Tibial nerve (tissue), 4 donors: ENCODE results near the gene CD58. TPM values are rescaled to one million over a fixed set of nuclear protein-coding genes. Genes with fewer than 3 reads are reported as not detected.
"Not testable (repeated sequence)": the region's sequence is repeated elsewhere in the genome, so short reads cannot be mapped to it uniquely, and the experiment has no call there.

Source experiments
- DNase-seq, 2 donors: peaks; one replicate each; pipeline ENCODE4 v3.0.0-alpha.2; 2019; ENCODE audit warnings: low spot score in 2 of 2
- H3K27ac ChIP-seq, 4 donors: fragments of 200-600 bp; sonication (generic) in 3 of 4; one replicate each; pipeline ENCODE4 v1.5.1; 2017 to 2019; ENCODE audit warnings: mild to moderate bottlenecking in 1 of 4
- H3K27me3 ChIP-seq, 2 donors: fragments of 200-600 bp; sonication (generic) in 1 of 2; one replicate each; pipeline versions ENCODE4 v1.5.1 to v1.6.0; 2017 to 2019
- H3K36me3 ChIP-seq, 3 donors: fragments of 200-600 bp; sonication (generic); one replicate each; pipeline ENCODE4 v1.5.1; 2018 to 2019
- H3K4me1 ChIP-seq, 4 donors: fragments of 200-600 bp; sonication (generic) in 3 of 4; one replicate each; pipeline ENCODE4 v1.5.1; 2017 to 2019
- H3K4me3 ChIP-seq, 4 donors: fragments of 200-600 bp; sonication (generic) in 3 of 4; one replicate each; pipeline ENCODE4 v1.5.1; 2017 to 2019; ENCODE audit warnings: mild to moderate bottlenecking in 1 of 4, moderate library complexity in 1 of 4
- H3K9me3 ChIP-seq, 4 donors: fragments of 200-600 bp; sonication (generic) in 3 of 4; one replicate each; pipeline ENCODE4 v1.5.1; 2017 to 2019
- EP300 ChIP-seq, 2 donors: sonication (generic); formaldehyde crosslinking; IDR thresholded peaks; one replicate each; pipeline ENCODE4 v1.6.1; 2017; ENCODE audit warnings: antibody characterized with exemption in 2 of 2, mild to moderate bottlenecking in 1 of 2
- POLR2A ChIP-seq, 2 donors: fragments of 450-650 bp; IDR thresholded peaks; one replicate each; pipeline ENCODE4 v1.6.1; 2017; ENCODE audit warnings: antibody characterized with exemption in 2 of 2, mild to moderate bottlenecking in 2 of 2, moderate library complexity in 2 of 2
- WGBS, 2 donors: methylation state at CpG; one replicate each; pipeline ENCODE4 v1.1.5; 2018; 5-methylcytosine and 5-hydroxymethylcytosine counted together
- total RNA-seq, 4 donors: library from RNA; depleted of rRNA; stranded (reverse); fragments of >200 nt; gene quantifications; one replicate each; pipeline ENCODE4 v1.1.0, GENCODE V29; 2016
- TF ChIP-seq, protein P1 (sequence below), 5 experiments: fragments of 200-600 bp in 3 of 5; fragments of 450-650 bp in 2 of 5; sonication (generic) in 3 of 5; IDR thresholded peaks; one replicate each; pipeline ENCODE4 v1.5.1; 2016 to 2019; ENCODE audit warnings: antibody characterized with exemption in 5 of 5, mild to moderate bottlenecking in 3 of 5, moderate library complexity in 2 of 5

CD58 gene
- total RNA-seq, 4 donors from 2014 or later: 15.9 to 36.0 (median 21.8) TPM

DNA sequence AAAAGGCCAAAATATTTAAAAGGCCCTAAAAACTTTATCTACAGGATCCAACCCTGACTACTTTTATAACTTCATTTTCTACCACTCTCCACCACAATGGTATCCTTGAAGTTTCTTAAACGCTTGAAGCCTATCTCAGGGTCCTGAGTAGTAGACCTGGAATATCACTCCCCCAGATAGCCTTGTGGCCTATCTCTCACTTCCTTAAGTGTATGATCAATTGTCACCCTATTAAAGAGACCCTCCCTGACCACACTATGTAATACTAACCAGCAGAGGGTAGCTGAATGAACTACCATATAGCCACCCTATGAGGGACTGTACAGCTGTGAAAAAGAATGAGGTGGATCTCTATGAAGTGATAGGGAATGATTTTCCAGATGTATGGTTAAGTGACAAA, 5.6 kb downstream of the CD58 start:
- Histone ChIP-seq H3K4me3 (no peak overlapping the region), H3K36me3 (peaks cover 0 to 19% (median 0%) of the 10 kb centered on the region in 3 donors), H3K9me3 (peaks cover 0 to 12% (median 0%) of the 10 kb centered on the region in 4 donors), H3K27ac (no peak overlapping the region), H3K27me3 (no peaks in the 10 kb centered on the region), H3K4me1 (peaks cover 0 to 11% (median 0%) of the 10 kb centered on the region in 4 donors)
- 87 to 95% methylated on average over 1 of the region's 1 CpG for WGBS, 2 donors
- no peak for DNase-seq
- TF ChIP-seq EP300 (IDR thresholded peaks at IDR 0.05): no peak
- TF ChIP-seq, protein P1, sequence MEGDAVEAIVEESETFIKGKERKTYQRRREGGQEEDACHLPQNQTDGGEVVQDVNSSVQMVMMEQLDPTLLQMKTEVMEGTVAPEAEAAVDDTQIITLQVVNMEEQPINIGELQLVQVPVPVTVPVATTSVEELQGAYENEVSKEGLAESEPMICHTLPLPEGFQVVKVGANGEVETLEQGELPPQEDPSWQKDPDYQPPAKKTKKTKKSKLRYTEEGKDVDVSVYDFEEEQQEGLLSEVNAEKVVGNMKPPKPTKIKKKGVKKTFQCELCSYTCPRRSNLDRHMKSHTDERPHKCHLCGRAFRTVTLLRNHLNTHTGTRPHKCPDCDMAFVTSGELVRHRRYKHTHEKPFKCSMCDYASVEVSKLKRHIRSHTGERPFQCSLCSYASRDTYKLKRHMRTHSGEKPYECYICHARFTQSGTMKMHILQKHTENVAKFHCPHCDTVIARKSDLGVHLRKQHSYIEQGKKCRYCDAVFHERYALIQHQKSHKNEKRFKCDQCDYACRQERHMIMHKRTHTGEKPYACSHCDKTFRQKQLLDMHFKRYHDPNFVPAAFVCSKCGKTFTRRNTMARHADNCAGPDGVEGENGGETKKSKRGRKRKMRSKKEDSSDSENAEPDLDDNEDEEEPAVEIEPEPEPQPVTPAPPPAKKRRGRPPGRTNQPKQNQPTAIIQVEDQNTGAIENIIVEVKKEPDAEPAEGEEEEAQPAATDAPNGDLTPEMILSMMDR (IDR thresholded peaks at IDR 0.05): no peak
- TF ChIP-seq POLR2A (IDR thresholded peaks at IDR 0.05): no peak

DNA sequence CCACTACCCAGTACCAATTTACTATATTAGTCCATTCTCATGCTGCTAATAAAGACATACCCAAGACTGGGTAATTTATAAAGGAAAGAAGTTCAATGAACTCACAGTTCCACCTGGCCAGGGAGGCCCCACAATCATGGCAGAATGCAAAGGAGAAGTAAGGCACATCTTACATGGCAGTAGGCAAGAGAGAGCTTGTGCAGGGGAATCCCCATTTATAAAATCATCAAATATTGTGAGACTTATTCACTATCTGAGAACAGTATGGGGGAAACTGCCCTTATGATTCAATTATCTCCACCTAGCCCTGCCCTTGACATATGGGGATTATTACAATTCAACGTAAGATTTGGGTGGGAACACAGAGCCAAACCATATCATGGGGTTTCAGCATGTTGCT, 6.4 kb downstream of the CD58 start:
- H3K9me3 ChIP-seq: peaks cover 0 to 12% (median 0%) of the 10 kb centered on the region in 4 donors
- 89 to 96% methylated on average over 1 of the region's 1 CpG for WGBS, 2 donors
- peaks cover 0 to 19% (median 0%) of the 10 kb centered on the region in 3 donors for H3K36me3 ChIP-seq
- no peak for DNase-seq
- peaks cover 0 to 5% (median 0%) of the 10 kb centered on the region in 4 donors for H3K4me1 ChIP-seq
- no peak overlapping the region for H3K27ac ChIP-seq
- no peak for TF ChIP-seq EP300 (IDR thresholded peaks at IDR 0.05)
- TF ChIP-seq, protein P1 (IDR thresholded peaks at IDR 0.05): no peak
- no peak for TF ChIP-seq POLR2A (IDR thresholded peaks at IDR 0.05)
- no peaks in the 10 kb centered on the region for H3K27me3 ChIP-seq
- H3K4me3 ChIP-seq: no peak overlapping the region

DNA sequence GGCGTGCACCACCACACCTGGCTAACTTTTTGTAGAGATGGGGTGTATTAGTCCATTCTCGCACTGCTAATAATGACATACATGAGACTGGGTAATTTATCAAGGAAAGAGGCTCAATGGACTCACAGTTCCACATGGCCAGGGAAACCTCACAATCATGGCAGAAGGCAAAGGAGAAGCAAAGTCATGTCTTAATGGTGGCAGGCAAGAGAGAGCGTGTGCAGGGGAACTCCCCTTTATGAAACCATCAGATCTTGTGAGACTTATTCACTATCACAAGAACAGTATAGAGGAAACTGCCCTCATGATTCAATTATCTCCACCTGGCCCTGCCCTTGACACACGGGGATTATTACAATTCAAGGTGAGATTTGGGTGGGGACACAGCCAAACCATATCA, 8.4 kb downstream of the CD58 start:
- not testable (repeated sequence) for H3K27me3 ChIP-seq, H3K27ac ChIP-seq, H3K4me1 ChIP-seq, H3K4me3 ChIP-seq, DNase-seq
- 92% methylated on average over 4 of the region's 4 CpGs for WGBS, 2 donors
- Histone ChIP-seq H3K9me3 (peaks cover 0 to 12% (median 0%) of the 10 kb centered on the region in 4 donors), H3K36me3 (peaks cover 0 to 19% (median 0%) of the 10 kb centered on the region in 3 donors)

DNA sequence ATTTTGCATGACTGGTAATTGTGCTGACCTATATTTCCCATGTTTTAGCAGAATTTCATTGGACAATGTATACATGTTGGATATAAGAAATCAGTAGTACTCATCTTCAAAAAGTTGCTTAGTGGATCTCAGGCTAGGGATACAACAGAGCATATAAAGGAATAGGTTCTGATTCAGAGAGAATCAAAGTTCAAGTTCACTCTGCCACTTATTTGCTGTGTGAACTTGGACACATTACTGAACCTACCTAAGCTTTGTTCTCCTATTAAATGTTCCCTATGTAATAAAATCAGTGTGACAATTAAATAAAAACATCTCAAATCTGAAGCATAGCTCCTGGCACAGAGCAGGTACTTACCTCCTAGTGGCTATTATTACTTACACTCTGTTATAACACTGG, 9.3 kb downstream of the CD58 start:
- H3K9me3 ChIP-seq: peaks cover 0 to 12% (median 0%) of the 10 kb centered on the region in 4 donors
- no peak overlapping the region for H3K4me3 ChIP-seq
- TF ChIP-seq POLR2A (IDR thresholded peaks at IDR 0.05) (no peak), EP300 (IDR thresholded peaks at IDR 0.05) (no peak)
- TF ChIP-seq, protein P1 (IDR thresholded peaks at IDR 0.05): no peak
- no peaks in the 10 kb centered on the region for H3K4me1 ChIP-seq
- no peak overlapping the region for H3K27ac ChIP-seq
- H3K36me3 ChIP-seq: peaks cover 0 to 19% (median 0%) of the 10 kb centered on the region in 3 donors
- H3K27me3 ChIP-seq: no peaks in the 10 kb centered on the region
- no peak for DNase-seq

DNA sequence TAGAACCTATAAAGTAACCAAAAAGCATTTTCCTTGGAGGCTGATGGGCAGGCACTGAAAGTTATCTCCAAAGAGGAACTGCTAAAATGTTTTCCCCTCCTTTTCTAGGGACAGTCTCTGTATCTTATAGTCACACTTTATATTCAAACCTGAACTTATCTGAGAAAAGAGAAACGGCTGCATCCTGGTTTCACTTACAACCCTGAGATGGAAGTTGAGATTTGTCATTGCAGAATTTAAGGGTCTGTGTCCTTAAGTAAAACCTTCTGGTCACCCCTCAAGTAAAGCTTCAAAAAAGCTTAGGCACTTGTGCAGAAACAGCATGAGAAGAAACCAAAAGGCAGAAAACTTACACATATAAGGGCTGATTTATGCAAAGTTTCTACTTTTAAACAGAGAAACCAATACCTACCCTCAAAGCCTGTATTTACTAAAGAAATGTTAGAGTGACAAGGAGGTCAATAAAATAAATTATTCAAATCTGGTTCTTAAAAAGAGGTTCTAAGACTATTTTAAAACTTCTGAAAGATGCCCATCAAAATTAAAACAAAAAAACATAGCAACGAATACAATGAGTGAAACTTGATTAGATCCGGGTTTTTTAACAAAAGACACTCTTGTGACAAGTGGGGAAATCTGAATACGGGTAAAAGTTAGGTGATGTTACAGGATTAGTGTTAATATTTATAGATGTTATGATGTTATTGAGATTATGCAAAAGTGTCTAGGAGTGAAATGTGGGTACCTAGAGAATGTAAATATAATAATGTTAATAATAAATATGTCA, 9.9 kb downstream of the CD58 start:
- Histone ChIP-seq H3K27ac (no peak overlapping the region), H3K9me3 (peaks cover 0 to 12% (median 0%) of the 10 kb centered on the region in 4 donors), H3K36me3 (peaks cover 0 to 19% (median 0%) of the 10 kb centered on the region in 3 donors), H3K4me3 (no peak overlapping the region), H3K27me3 (no peaks in the 10 kb centered on the region), H3K4me1 (peaks cover 0 to under 1% (median 0%) of the 10 kb centered on the region in 4 donors)
- WGBS, 2 donors: 76 to 78% methylated on average over 4 of the region's 4 CpGs
- DNase-seq: no peak
- TF ChIP-seq EP300 (IDR thresholded peaks at IDR 0.05): no peak
- no peak for TF ChIP-seq POLR2A (IDR thresholded peaks at IDR 0.05)
- TF ChIP-seq, protein P1 (IDR thresholded peaks at IDR 0.05): no peak
